HepG2 (cell line): Measurements from ENCODE around the gene PSKH1. TPM values are rescaled to one million over a fixed set of nuclear protein-coding genes. Genes with fewer than 3 reads are reported as not detected.

ENCODE experiments used
- HDAC1 ChIP-seq: sonication (generic); formaldehyde crosslinking; IDR thresholded peaks from 2 replicates; pipeline ENCODE4 v1.5.1; 2020; ENCODE audit warnings: mild to moderate bottlenecking, missing genetic modification reagents
- HES4 ChIP-seq: sonication (generic); formaldehyde crosslinking; IDR thresholded peaks from 2 replicates; pipeline ENCODE4 v1.9.0; 2021; ENCODE audit warnings: mild to moderate bottlenecking, missing genetic modification reagents, borderline replicate concordance
- HIVEP1 ChIP-seq: sonication (generic); formaldehyde crosslinking; IDR thresholded peaks from 2 replicates; pipeline ENCODE4 v1.4.0; 2020; ENCODE audit warnings: mild to moderate bottlenecking, missing genetic modification reagents
- KDM3A ChIP-seq: IDR thresholded peaks from 2 replicates; pipeline ENCODE4 v1.6.1; 2018; ENCODE audit warnings: low read depth, missing compliant biosample characterization
- NR2F6 ChIP-seq, 2 experiments: IDR thresholded peaks; 2 replicates each; pipeline ENCODE4 v1.6.1; 2016; ENCODE audit warnings: antibody characterized with exemption in 1 of 2, mild to moderate bottlenecking in 1 of 2
- SALL2 ChIP-seq: sonication (generic); formaldehyde crosslinking; IDR thresholded peaks from 2 replicates; pipeline ENCODE4 v1.8.1; 2023; ENCODE audit warnings: mild to moderate bottlenecking, missing genetic modification reagents, inconsistent platforms
- SCMH1 ChIP-seq: sonication (generic); formaldehyde crosslinking; IDR thresholded peaks from 2 replicates; pipeline ENCODE4 v1.9.0; 2021; ENCODE audit warnings: missing genetic modification reagents, mild to moderate bottlenecking, borderline replicate concordance
- SIX1 ChIP-seq: sonication (generic); formaldehyde crosslinking; IDR thresholded peaks from 2 replicates; pipeline ENCODE4 v1.4.0; 2020; ENCODE audit warnings: missing genetic modification reagents, borderline replicate concordance
- SP1 ChIP-seq, 2 experiments: fragments of 450-650 bp in 1 of 2; sonication (generic) in 1 of 2; formaldehyde crosslinking in 1 of 2; IDR thresholded peaks; 2 replicates each; pipeline versions ENCODE4 v1.4.0 to v1.6.1; 2016 to 2020; ENCODE audit warnings: missing genetic modification reagents in 1 of 2
- SRY ChIP-seq: sonication (generic); formaldehyde crosslinking; IDR thresholded peaks from 2 replicates; pipeline ENCODE4 v1.8.0; 2022; ENCODE audit warnings: mild to moderate bottlenecking, missing genetic modification reagents
- ZNF10 ChIP-seq: sonication (generic); formaldehyde crosslinking; IDR thresholded peaks from 2 replicates; pipeline ENCODE4 v1.4.0; 2020; ENCODE audit warnings: mild to moderate bottlenecking, low read depth, missing genetic modification reagents, borderline replicate concordance
- ZNF263 ChIP-seq: sonication (generic); formaldehyde crosslinking; IDR thresholded peaks from 2 replicates; pipeline ENCODE4 v1.4.0; 2020; ENCODE audit warnings: missing genetic modification reagents
- polyA plus RNA-seq, 8 experiments: library from polyadenylated mRNA; depleted of rRNA in 3 of 8; stranded (reverse) in 7 of 8; unstranded in 1 of 8; fragments of >200 nt; fragmentation: Illumina TruSeq in 4 of 8; extraction: Trizol in 4 of 8; gene quantifications; 2 replicates each; pipeline versions ENCODE4 v1.2.1 to v1.2.3, GENCODE V29; 2011 to 2016; ENCODE audit warnings: low read depth in 4 of 8, missing spikeins in 1 of 8, mixed read lengths in 1 of 8; ENCODE audit not compliant: insufficient read depth in 1 of 8
- total RNA-seq, 5 experiments: library from RNA; depleted of rRNA; stranded (reverse); fragments of >200 nt; fragmentation: Illumina TruSeq; extraction: Trizol; gene quantifications; 2 replicates each; pipeline ENCODE4 v1.2.3, GENCODE V29; 2016; ENCODE audit warnings: low read depth in 1 of 5
- TF ChIP-seq, protein P1 (sequence below): sonication (generic); formaldehyde crosslinking; IDR thresholded peaks from 2 replicates; pipeline ENCODE4 v1.8.0; 2022; ENCODE audit warnings: mild to moderate bottlenecking, missing genetic modification reagents, borderline replicate concordance
- TF ChIP-seq, protein P2 (sequence below), 2 experiments: sonication (generic) in 1 of 2; formaldehyde crosslinking in 1 of 2; IDR thresholded peaks; 2 replicates each; pipeline versions ENCODE4 v1.4.0 to v1.6.1; 2018 to 2020; ENCODE audit warnings: missing genetic modification reagents in 2 of 2, borderline replicate concordance in 1 of 2, low read depth in 1 of 2, mild to moderate bottlenecking in 1 of 2, missing biosample characterization in 1 of 2
- TF ChIP-seq, protein P3 (sequence below): sonication (generic); formaldehyde crosslinking; IDR thresholded peaks from 2 replicates; pipeline ENCODE4 v1.8.0; 2023; ENCODE audit warnings: mild to moderate bottlenecking, missing genetic modification reagents
- TF ChIP-seq, protein P4 (sequence below): sonication (generic); formaldehyde crosslinking; IDR thresholded peaks from 2 replicates; pipeline ENCODE4 v1.4.0; 2020; ENCODE audit warnings: missing genetic modification reagents
- TF ChIP-seq, protein P5 (sequence below): sonication (generic); formaldehyde crosslinking; IDR thresholded peaks from 2 replicates; pipeline ENCODE4 v1.4.0; 2020; ENCODE audit warnings: missing genetic modification reagents
- TF ChIP-seq, protein P6 (sequence below): sonication (generic); formaldehyde crosslinking; IDR thresholded peaks from 2 replicates; pipeline ENCODE4 v1.8.0; 2022; ENCODE audit warnings: missing genetic modification reagents, mild to moderate bottlenecking, moderate library complexity, borderline replicate concordance

The PSKH1 gene
- total and polyA plus RNA-seq, 2 of the 13 experiments (the other 11 are each of a cell fraction or from before 2014, with no cell fraction given): 8.4 to 19.1 TPM

DNA sequence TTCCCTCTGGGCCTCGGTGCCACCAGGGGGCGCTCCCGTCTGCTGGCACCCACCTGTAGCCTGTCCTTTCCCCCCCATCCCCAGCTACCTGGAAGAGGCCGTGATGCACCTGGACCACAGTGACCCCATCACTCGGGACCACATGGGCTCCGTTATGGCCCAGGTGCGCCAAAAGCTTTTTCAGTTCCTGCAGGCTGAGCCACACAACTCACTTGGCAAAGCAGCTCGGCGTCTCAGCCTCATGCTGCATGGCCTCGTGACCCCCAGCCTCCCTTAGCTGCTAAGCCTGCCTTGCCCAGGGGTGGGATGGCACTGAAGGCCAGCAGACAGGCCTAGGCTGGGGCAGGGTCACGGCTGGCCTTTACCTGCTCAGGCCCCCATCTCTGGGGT, 9.2 kb upstream of the PSKH1 start (continued):
- TF ChIP-seq, protein P1, sequence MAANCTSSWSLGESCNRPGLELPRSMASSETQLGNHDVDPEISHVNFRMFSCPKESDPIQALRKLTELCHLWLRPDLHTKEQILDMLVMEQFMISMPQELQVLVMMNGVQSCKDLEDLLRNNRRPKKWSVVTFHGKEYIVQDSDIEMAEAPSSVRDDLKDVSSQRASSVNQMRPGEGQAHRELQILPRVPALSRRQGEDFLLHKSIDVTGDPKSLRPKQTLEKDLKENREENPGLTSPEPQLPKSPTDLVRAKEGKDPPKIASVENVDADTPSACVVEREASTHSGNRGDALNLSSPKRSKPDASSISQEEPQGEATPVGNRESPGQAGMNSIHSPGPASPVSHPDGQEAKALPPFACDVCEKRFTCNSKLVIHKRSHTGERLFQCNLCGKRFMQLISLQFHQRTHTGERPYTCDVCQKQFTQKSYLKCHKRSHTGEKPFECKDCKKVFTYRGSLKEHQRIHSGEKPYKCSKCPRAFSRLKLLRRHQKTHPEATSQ (CRISPR knock-in tag): no peak
- TF ChIP-seq KDM3A (CRISPR knock-in tag) (0 out of 2 replicates have a peak, but pooled peaks have one; percentile 33), HDAC1 (CRISPR knock-in tag) (no peak), NR2F6 (IDR thresholded peaks at IDR 0.05) (no peak), NR2F6 (CRISPR knock-in tag; IDR thresholded peaks at IDR 0.05) (no peak), SP1 (IDR thresholded peaks at IDR 0.05) (no peak), SP1 (CRISPR knock-in tag; IDR thresholded peaks at IDR 0.05) (0 out of 2 replicates have a peak, but pooled peaks have one; percentile 12), SCMH1 (CRISPR knock-in tag) (no peak), HIVEP1 (no peak), ZNF10 (CRISPR knock-in tag) (no peak), SRY (no peak), ZNF263 (CRISPR knock-in tag) (peak; percentile 73), SALL2 (CRISPR knock-in tag) (peak; percentile 39; the same call in 1 of the 2 replicates), HES4 (no peak), SIX1 (CRISPR knock-in tag) (no peak)
- TF ChIP-seq, protein P2, sequence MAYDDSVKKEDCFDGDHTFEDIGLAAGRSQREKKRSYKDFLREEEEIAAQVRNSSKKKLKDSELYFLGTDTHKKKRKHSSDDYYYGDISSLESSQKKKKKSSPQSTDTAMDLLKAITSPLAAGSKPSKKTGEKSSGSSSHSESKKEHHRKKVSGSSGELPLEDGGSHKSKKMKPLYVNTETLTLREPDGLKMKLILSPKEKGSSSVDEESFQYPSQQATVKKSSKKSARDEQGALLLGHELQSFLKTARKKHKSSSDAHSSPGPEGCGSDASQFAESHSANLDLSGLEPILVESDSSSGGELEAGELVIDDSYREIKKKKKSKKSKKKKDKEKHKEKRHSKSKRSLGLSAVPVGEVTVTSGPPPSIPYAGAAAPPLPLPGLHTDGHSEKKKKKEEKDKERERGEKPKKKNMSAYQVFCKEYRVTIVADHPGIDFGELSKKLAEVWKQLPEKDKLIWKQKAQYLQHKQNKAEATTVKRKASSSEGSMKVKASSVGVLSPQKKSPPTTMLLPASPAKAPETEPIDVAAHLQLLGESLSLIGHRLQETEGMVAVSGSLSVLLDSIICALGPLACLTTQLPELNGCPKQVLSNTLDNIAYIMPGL (CRISPR knock-in tag; IDR thresholded peaks at IDR 0.05; ENCODE audit: borderline replicate concordance in 1 of 2, low read depth in 1 of 2): peak; percentile 1 to 64; a peak in 1 of 4 replicates
- TF ChIP-seq, protein P3, sequence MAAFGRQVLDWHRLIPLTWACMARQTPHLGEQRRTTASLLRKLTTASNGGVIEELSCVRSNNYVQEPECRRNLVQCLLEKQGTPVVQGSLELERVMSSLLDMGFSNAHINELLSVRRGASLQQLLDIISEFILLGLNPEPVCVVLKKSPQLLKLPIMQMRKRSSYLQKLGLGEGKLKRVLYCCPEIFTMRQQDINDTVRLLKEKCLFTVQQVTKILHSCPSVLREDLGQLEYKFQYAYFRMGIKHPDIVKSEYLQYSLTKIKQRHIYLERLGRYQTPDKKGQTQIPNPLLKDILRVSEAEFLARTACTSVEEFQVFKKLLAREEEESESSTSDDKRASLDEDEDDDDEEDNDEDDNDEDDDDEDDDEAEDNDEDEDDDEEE (CRISPR knock-in tag): peak; percentile 46; the same call in 1 of the 2 replicates
- TF ChIP-seq, protein P4, sequence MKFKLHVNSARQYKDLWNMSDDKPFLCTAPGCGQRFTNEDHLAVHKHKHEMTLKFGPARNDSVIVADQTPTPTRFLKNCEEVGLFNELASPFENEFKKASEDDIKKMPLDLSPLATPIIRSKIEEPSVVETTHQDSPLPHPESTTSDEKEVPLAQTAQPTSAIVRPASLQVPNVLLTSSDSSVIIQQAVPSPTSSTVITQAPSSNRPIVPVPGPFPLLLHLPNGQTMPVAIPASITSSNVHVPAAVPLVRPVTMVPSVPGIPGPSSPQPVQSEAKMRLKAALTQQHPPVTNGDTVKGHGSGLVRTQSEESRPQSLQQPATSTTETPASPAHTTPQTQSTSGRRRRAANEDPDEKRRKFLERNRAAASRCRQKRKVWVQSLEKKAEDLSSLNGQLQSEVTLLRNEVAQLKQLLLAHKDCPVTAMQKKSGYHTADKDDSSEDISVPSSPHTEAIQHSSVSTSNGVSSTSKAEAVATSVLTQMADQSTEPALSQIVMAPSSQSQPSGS (CRISPR knock-in tag): peak; percentile 56; the same call in 1 of the 2 replicates
- TF ChIP-seq, protein P5, sequence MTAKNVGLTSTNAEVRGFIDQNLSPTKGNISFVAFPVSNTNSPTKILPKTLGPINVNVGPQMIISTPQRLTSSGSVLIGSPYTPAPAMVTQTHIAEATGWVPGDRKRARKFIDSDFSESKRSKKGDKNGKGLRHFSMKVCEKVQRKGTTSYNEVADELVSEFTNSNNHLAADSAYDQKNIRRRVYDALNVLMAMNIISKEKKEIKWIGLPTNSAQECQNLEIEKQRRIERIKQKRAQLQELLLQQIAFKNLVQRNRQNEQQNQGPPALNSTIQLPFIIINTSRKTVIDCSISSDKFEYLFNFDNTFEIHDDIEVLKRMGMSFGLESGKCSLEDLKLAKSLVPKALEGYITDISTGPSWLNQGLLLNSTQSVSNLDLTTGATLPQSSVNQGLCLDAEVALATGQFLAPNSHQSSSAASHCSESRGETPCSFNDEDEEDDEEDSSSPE (CRISPR knock-in tag): 0 out of 2 replicates have a peak, but pooled peaks have one; percentile 42
- TF ChIP-seq, protein P6, sequence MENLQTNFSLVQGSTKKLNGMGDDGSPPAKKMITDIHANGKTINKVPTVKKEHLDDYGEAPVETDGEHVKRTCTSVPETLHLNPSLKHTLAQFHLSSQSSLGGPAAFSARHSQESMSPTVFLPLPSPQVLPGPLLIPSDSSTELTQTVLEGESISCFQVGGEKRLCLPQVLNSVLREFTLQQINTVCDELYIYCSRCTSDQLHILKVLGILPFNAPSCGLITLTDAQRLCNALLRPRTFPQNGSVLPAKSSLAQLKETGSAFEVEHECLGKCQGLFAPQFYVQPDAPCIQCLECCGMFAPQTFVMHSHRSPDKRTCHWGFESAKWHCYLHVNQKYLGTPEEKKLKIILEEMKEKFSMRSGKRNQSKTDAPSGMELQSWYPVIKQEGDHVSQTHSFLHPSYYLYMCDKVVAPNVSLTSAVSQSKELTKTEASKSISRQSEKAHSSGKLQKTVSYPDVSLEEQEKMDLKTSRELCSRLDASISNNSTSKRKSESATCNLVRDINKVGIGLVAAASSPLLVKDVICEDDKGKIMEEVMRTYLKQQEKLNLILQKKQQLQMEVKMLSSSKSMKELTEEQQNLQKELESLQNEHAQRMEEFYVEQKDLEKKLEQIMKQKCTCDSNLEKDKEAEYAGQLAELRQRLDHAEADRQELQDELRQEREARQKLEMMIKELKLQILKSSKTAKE (CRISPR knock-in tag): no peak
